OCI-LY7 (cell line): Measurements from ENCODE around the gene STRADA. TPM values are rescaled to one million over a fixed set of nuclear protein-coding genes. Genes with fewer than 3 reads are reported as not detected.

Source experiments
- BruUV-seq: library from RNA; stranded (reverse); fragments of 400-500 nt; replicated peaks from 2 replicates; lab custom pipeline; 2021; lab: Mats Ljungman, UMichigan
- CTCF ChIA-PET: fragments of 300-600 bp; sonication (Branson Sonifier 250); formaldehyde crosslinking; loops from one replicate; lab custom pipeline; 2022; ENCODE audit warnings: antibody characterized with exemption; ENCODE audit not compliant: unreplicated experiment; lab: Charles Lee
- POLR2A ChIA-PET: fragments of 300-600 bp; sonication (Branson Sonifier 250); formaldehyde crosslinking; loops from one replicate; lab custom pipeline; 2022; ENCODE audit warnings: antibody characterized with exemption; lab: Charles Lee
- DNase-seq: peaks from one replicate; pipeline ENCODE4 v3.0.0-alpha.2; 2015; ENCODE audit warnings: low spot score
- H2AFZ ChIP-seq: fragments of 200-600 bp; sonication (generic), shearing (Covaris generic); 2 replicates; pipeline ENCODE4 v1.6.1; 2014; ENCODE audit warnings: mild to moderate bottlenecking, antibody characterized with exemption, low read length, moderate library complexity
- H3K27ac ChIP-seq: fragments of 200-600 bp; sonication (generic); 2 replicates; pipeline ENCODE4 v1.5.1; 2014; ENCODE audit warnings: mixed run types, low read depth, mild to moderate bottlenecking, moderate library complexity, low read length, inconsistent platforms; ENCODE audit not compliant: poor library complexity, severe bottlenecking
- H3K36me3 ChIP-seq: fragments of 200-600 bp; sonication (generic); 2 replicates; pipeline ENCODE4 v1.6.1; 2014; ENCODE audit warnings: mild to moderate bottlenecking, antibody characterized with exemption, low read length, moderate library complexity, mixed read lengths; ENCODE audit not compliant: insufficient read depth
- H3K4me1 ChIP-seq: fragments of 200-600 bp; sonication (generic); 2 replicates; pipeline ENCODE4 v1.5.1; 2014; ENCODE audit warnings: mild to moderate bottlenecking, low read length; ENCODE audit not compliant: insufficient read depth, poor library complexity, severe bottlenecking
- H3K4me2 ChIP-seq: fragments of 200-600 bp; sonication (generic); 2 replicates; pipeline ENCODE4 v1.6.1; 2014; ENCODE audit warnings: mild to moderate bottlenecking, low read length
- H3K4me3 ChIP-seq: fragments of 200-600 bp; sonication (generic); 2 replicates; pipeline ENCODE4 v1.5.1; 2014; ENCODE audit warnings: mild to moderate bottlenecking, low read depth, low read length; ENCODE audit not compliant: poor library complexity, severe bottlenecking
- H3K79me2 ChIP-seq: fragments of 200-600 bp; sonication (generic); 2 replicates; pipeline ENCODE4 v1.6.1; 2016; ENCODE audit warnings: low read depth, mild to moderate bottlenecking, low read length, moderate library complexity, mixed read lengths; ENCODE audit not compliant: insufficient read depth
- H3K9me2 ChIP-seq: fragments of 200-600 bp; sonication (generic); 2 replicates; pipeline ENCODE4 v1.6.1; 2016; ENCODE audit warnings: mild to moderate bottlenecking, low read length, mixed read lengths; ENCODE audit not compliant: insufficient read depth
- H3K9me3 ChIP-seq: fragments of 200-600 bp; sonication (generic); 2 replicates; pipeline ENCODE4 v1.6.1; 2014; ENCODE audit warnings: mild to moderate bottlenecking, mixed run types, low read length, mixed read lengths
- H4K20me1 ChIP-seq: fragments of 200-600 bp; sonication (generic); 2 replicates; pipeline ENCODE4 v1.6.1; 2014; ENCODE audit warnings: mild to moderate bottlenecking, antibody characterized with exemption, low read length, moderate library complexity, mixed read lengths; ENCODE audit not compliant: insufficient read depth
- CTCF ChIP-seq: fragments of 200-600 bp; sonication (generic); conservative IDR thresholded peaks from 2 replicates; pipeline ENCODE4 v1.5.1; 2014; ENCODE audit warnings: mild to moderate bottlenecking, antibody characterized with exemption, low read length, moderate library complexity, mixed read lengths
- EZH2phosphoT487 ChIP-seq: fragments of 200-600 bp; sonication (generic); IDR thresholded peaks from 2 replicates; pipeline ENCODE4 v1.6.1; 2018; ENCODE audit warnings: low read depth, borderline replicate concordance, mild to moderate bottlenecking, mixed run types, antibody characterized with exemption, low read length, moderate library complexity, mixed read lengths
- intact Hi-C: fragments of 100-400 bp; cut with micrococcal nuclease; formaldehyde crosslinking; loops from one replicate; pipeline ENCODE4 v1.10.0; 2022; ENCODE audit not compliant: unreplicated experiment
- total RNA-seq, 2 experiments: library from RNA; depleted of rRNA in 1 of 2; stranded (reverse); fragments of >200 nt in 1 of 2; shearing (Covaris generic) in 1 of 2; gene quantifications; 2 replicates each; pipeline ENCODE4 v1.2.3, GENCODE V29; 2014 to 2022

STRADA gene
- total RNA-seq, 2 experiments from 2014 or later: 31.9 to 68.0 TPM

DNA sequence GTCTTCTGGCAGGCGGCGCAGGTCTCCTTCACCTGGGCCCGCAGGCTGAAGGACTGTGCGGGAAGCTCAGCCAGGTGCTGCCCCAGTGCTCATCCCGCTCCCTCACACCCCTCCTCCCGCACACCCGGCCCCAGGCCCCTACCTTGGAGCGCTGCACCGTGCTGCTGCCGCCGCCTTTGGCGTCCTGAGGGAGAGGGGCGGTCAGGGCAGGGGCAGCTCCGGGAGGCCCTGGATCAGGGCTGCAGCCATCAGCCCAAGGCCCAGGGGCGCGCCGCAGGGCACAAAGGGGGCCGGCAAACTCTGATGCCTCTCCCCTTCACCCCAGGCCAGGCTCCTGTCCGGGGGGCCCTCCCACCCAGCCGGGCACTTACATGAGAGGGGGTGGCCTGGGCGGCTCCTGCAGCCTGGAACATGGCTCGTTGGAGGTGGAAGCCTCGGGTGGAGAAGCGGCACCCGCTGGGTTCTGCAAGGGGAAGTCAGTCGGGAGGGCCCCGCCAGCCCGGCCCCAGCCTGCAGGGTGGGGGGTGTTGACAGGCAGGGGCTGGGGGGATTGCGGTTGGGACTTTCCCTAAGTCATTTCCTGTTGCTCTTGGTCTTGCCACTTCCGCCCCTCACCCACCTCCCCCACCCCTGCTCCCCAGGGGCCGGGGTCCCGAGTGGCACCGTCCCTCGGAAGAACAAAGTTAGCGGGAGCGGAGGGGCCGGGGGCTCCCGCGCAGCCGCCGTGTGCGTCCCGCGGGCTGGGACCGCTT, 42.5 kb downstream of the STRADA start:
- no peak overlapping the region for H2AFZ ChIP-seq
- ChIA-PET POLR2A (interaction anchor here (0.7 to 1.5 kb wide), 6 partner anchors 17 to 129 kb away, joined by 3 to 7 read pairs (median 4); no protein-coding TSS in a partner anchor), CTCF (interaction anchor here (0.6 kb wide), 1 partner anchor 63 kb away, joined by 3 read pairs; no protein-coding TSS in a partner anchor)
- DNase-seq: peak; percentile 95
- H4K20me1 ChIP-seq: peaks cover 16% of the 10 kb centered on the region; the same call in 1 of the 2 replicates
- peaks cover 64% of the 10 kb centered on the region for H3K36me3 ChIP-seq
- peak overlapping the region; percentile 89 for H3K4me3 ChIP-seq
- no peak for TF ChIP-seq CTCF
- peak overlapping the region; percentile 95 for H3K27ac ChIP-seq
- H3K79me2 ChIP-seq: peaks cover 52% of the 10 kb centered on the region
- H3K4me1 ChIP-seq: peaks cover 75% of the 10 kb centered on the region
- intact Hi-C loops: loop anchor here (1.0 to 5.0 kb wide), 8 partner anchors 42 to 272 kb away; partner anchors contain the start of genes CCDC47, CD79B, DCAF7 and MAP3K3
- BruUV-seq: no TSS peak
- H3K9me3 ChIP-seq: no peaks in the 10 kb centered on the region
- no peaks in the 10 kb centered on the region for H3K9me2 ChIP-seq
- peak overlapping the region; percentile 99 for H3K4me2 ChIP-seq

GRCh38 chr17:63698381-63698885, 43.2 kb downstream of the STRADA start:
- CTCF ChIA-PET: interaction anchor here (0.6 to 0.7 kb wide), 3 partner anchors 8 to 145 kb away, joined by 3 read pairs; no protein-coding TSS in a partner anchor

More at GRCh38 chr17:63698381-63698885, 43.2 kb downstream of the STRADA start:
- DNase-seq: peak; percentile 65
- TF ChIP-seq CTCF (no peak), EZH2phosphoT487 (no peak)
- peak overlapping the region; percentile 89 for H3K4me3 ChIP-seq
- peaks cover 60% of the 10 kb centered on the region for H3K36me3 ChIP-seq
- peaks cover 70% of the 10 kb centered on the region for H3K4me1 ChIP-seq
- POLR2A ChIA-PET: interaction anchor here (0.7 to 1.5 kb wide), 7 partner anchors 17 to 130 kb away, joined by 3 to 7 read pairs (median 4); no protein-coding TSS in a partner anchor
- BruUV-seq: no TSS peak
- peaks cover 16% of the 10 kb centered on the region; the same call in 1 of the 2 replicates for H4K20me1 ChIP-seq
- H2AFZ ChIP-seq: no peak overlapping the region
- H3K9me2 ChIP-seq: no peaks in the 10 kb centered on the region
- intact Hi-C loops: loop anchor here (1.0 to 5.0 kb wide), 7 partner anchors 43 to 271 kb away; partner anchors contain the start of genes CCDC47, CD79B, DCAF7 and MAP3K3
- H3K79me2 ChIP-seq: peaks cover 47% of the 10 kb centered on the region
- H3K9me3 ChIP-seq: no peaks in the 10 kb centered on the region
- peak overlapping the region; percentile 95 for H3K27ac ChIP-seq
- peak overlapping the region; percentile 99 for H3K4me2 ChIP-seq
